GM12872 (cell line): ENCODE data around the gene HMGN4.

ENCODE experiments used
- TF ChIP-seq, protein P1 (sequence below): IDR thresholded peaks from 3 replicates; pipeline ENCODE4 v1.5.1; 2011; ENCODE audit warnings: low read depth, mild to moderate bottlenecking, low read length, moderate library complexity; ENCODE audit not compliant: insufficient read depth

Gene HMGN4

DNA sequence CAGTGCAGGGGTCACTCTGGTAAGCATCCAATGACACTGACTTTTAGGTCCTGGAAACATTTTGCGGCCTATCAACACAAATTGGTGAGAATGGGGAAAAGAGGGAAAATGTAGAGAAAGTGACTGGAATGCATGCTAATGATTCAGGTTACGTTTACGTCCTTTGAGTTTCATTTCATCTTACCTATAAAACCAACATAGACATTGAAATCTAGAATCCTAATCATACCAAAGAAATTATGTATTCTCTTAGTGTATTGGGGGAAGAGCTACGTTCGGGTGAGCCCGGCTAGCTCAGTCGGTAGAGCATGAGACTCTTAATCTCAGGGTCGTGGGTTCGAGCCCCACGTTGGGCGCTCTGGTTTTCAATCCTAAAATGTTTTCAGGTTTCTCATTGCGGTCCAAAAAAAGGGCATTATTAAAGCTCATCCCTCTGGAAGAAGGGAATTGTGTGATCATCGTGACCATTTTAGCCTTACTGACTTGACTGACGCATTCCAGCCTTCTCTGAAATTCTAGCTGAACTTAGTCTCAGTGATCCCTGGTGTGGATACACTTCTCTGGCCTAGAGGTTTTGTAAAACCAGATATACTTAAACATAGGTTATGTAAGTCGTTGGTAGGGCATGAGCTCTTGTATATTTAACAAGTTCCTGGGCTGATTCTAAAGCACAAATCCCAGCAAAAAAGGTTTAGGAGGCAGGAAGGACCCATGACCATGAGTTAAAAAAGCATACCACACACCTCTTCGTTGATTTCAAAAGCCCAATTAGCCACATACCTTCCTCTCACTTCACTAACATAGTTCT is 18.3 kb downstream of the HMGN4 start:
- TF ChIP-seq, protein P1, sequence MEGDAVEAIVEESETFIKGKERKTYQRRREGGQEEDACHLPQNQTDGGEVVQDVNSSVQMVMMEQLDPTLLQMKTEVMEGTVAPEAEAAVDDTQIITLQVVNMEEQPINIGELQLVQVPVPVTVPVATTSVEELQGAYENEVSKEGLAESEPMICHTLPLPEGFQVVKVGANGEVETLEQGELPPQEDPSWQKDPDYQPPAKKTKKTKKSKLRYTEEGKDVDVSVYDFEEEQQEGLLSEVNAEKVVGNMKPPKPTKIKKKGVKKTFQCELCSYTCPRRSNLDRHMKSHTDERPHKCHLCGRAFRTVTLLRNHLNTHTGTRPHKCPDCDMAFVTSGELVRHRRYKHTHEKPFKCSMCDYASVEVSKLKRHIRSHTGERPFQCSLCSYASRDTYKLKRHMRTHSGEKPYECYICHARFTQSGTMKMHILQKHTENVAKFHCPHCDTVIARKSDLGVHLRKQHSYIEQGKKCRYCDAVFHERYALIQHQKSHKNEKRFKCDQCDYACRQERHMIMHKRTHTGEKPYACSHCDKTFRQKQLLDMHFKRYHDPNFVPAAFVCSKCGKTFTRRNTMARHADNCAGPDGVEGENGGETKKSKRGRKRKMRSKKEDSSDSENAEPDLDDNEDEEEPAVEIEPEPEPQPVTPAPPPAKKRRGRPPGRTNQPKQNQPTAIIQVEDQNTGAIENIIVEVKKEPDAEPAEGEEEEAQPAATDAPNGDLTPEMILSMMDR, result no peak

DNA sequence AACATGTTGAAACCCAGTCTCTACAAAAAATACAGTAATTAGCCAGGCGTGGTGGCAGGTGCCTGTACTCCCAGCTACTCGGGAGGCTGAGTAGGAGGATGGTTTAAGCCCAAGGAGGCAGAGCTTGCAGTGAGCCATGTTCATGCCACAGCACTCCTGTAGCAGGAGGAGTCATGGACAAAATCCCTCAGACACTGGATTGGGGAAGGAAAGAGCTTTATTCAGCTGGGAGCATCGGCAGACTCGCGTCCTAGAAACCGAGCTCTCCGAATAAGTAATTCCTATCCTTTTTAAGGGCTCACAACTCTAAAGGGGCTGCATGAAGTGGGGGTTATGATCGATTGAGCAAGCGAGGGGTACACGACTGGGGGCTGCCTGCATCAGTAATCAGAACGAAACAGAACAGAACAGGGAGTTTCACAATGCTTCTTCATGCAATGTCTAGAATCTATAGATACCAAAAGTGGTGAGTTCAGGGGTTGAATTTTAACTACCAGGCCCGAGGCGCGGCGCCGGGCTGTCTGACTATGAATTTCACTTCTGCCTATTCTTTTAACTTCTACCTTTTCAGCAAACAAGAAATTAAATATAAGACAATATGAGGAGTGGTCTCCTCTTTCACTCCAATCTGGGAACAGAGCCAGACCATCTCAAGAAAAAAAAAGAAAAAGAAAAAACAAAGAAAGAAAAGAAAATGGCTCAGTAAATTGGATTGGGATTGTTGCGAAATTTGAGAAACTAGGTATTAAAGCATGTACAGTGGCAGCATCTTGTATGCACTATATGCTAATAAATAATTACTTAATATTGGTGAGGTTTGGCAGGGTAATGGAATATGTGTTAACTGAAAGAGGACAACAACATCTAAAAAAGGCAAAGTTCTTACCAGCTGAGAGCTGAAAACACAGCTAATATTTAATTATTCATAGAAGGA is 23.6 kb downstream of the HMGN4 start:
- TF ChIP-seq, protein P1, result no peak

DNA sequence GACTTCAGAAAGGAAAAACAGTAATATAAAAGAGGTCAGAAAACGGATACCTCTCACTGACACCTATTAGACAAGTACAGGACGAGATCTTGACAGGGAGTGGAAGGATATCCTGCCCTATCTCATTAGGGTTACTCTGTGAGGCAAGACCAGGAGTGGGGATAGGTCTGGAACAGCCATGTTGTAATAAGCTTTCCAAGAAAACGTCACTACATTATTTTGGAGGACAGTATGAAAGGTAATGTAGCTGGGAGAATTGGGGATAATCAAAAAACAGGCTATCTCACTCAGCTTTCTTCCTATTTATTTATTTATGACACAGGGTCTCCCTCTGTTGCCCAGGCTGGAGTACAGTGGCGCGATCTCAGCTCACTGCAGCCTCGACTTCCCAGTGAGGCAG is 25.3 kb downstream of the HMGN4 start:
- TF ChIP-seq, protein P1, result no peak

DNA sequence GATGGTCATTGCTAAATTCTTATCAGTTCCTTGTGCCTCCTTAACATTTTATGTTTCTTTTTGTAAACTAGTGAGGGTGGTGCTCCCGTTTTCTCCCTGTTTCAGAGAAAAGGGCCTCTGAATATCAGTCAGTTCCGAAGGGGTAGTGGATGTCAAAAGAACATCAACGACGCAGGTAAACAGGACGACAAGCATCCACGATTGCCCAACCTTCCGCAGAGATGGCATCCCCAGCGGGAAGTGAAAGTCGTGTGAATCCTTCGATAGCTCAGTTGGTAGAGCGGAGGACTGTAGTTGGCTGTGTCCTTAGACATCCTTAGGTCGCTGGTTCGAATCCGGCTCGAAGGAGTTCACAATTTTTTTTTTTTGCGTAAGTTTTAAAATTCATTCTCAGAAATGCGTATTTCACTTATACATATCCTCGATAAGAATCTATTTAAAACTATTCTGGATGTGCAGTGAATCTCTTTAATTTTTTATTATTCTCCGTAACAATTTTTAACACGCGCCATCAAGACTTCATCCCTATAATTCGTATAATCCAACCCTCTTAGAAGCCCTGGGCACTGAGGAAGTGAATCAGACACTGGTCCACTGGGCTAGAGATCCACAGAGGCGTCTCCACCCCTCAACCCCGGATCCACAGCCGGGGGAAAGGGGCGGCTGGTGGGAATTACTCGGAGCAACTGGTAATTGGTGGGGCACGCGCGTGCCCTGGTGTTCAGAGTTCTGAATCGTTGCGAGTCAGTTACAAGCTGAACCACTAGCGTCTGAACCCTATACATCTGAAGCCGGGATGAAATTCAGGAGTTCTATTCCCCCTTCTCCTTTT is 30.7 kb downstream of the HMGN4 start:
- TF ChIP-seq, protein P1, result peak; percentile 61

GRCh38 chr6:26569433-26569764 is 31.2 kb downstream of the HMGN4 start:
- TF ChIP-seq, protein P1, result no peak

DNA sequence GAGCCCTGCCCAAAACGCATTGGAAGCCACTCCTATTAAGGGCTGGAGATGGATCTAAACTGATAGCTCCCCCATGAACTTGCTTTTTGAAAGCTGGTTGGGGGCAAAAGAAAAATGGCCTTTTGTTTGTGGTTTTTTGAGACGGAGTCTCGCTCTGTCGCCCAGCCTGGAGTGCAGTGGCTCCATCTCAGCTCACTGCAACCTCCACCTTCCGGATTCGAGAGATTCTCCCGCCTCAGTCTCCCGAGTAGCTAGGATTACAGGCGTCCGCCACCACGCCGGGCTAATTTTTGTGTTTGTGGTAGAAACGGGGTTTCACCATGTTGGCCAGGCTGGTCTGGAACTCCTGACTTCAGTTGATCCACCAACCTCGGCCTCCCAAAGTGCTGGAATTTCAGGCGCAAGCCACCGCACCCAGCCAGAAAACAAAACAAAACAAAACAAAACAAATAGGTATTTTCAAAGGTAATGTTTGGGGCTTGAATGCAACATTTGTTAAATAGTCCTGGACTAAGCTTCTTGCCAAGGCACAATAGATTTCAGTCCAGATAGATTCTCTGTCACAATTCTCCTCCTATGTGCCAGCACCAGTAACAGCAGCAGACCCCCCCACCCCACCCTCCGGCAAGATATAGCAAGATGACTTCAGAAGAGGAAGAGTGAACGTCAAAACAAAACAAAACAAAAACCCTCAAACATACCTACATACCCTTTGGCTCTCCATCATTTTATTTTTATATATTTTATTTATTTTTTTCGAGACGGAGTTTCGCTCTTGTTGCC is 32.1 kb downstream of the HMGN4 start:
- TF ChIP-seq, protein P1, result no peak
